Mammary epithelial cell (primary cell): ENCODE data around the gene ARPC2.

Experiments used
- CTCF ChIP-seq, 2 donors: IDR thresholded peaks in 1 of 2; conservative IDR thresholded peaks in 1 of 2; 2 replicates each; pipeline ENCODE4 v1.5.1; 2011 to 2012; ENCODE audit warnings: inconsistent platforms in 2 of 2, low read length in 2 of 2, mild to moderate bottlenecking in 2 of 2, control low read depth in 1 of 2, low read depth in 1 of 2; ENCODE audit not compliant: insufficient read depth in 1 of 2; ENCODE audit errors: extremely low read depth in 1 of 2
- EZH2 ChIP-seq: IDR thresholded peaks from 2 replicates; pipeline ENCODE4 v1.6.1; 2012; ENCODE audit warnings: low read length, inconsistent platforms, borderline replicate concordance

GRCh38 chr2:218266316-218266979, 49.5 kb downstream of the ARPC2 start:
- TF ChIP-seq CTCF (conservative IDR thresholded peaks at IDR 0.05 in 1 of 2, IDR thresholded peaks at IDR 0.05 in 1 of 2; ENCODE audit: extremely low read depth in 1 of 2, insufficient read depth in 1 of 2, low read depth in 1 of 2, low read length in 2 of 2), result no peak
- TF ChIP-seq EZH2, result no peak
